Astrocyte (in vitro differentiated cells and primary cell): ENCODE data around the gene CDX2. TPM values are rescaled to one million over a fixed set of nuclear protein-coding genes. Genes with fewer than 3 reads are reported as not detected.

Experiments used
- DNase-seq: peaks from one replicate; pipeline ENCODE4 v3.0.0-alpha.2; 2010; ENCODE audit warnings: low read depth
- FAIRE-seq: peaks from 2 replicates; lab custom pipeline; 2011; peaks lifted over from hg19 to GRCh38; lab: Jason Lieb, UNC
- H2AFZ ChIP-seq: 2 replicates; pipeline ENCODE4 v1.6.0; 2012; ENCODE audit warnings: low read depth, low read length, inconsistent platforms
- H3K27ac ChIP-seq: 2 replicates; pipeline ENCODE4 v1.5.1; 2011; ENCODE audit warnings: low read depth, low read length, inconsistent platforms
- H3K27me3 ChIP-seq: 2 replicates; pipeline ENCODE4 v1.6.0; 2011; ENCODE audit warnings: low read length, inconsistent platforms; ENCODE audit not compliant: insufficient read depth
- H3K36me3 ChIP-seq: 2 replicates; pipeline ENCODE4 v1.5.1; 2011; ENCODE audit warnings: low read length, inconsistent platforms; ENCODE audit not compliant: insufficient read depth
- H3K4me1 ChIP-seq: 2 replicates; pipeline ENCODE4 v1.5.1; 2011; ENCODE audit warnings: low read length, inconsistent platforms; ENCODE audit not compliant: insufficient read depth
- H3K4me2 ChIP-seq: 2 replicates; pipeline ENCODE4 v1.6.0; 2012; ENCODE audit warnings: low read length, inconsistent platforms
- H3K4me3 ChIP-seq: 2 replicates; pipeline ENCODE4 v1.5.1; 2011; ENCODE audit warnings: low read depth, mild to moderate bottlenecking, low read length, inconsistent platforms; ENCODE audit not compliant: insufficient read depth
- H3K79me2 ChIP-seq: 2 replicates; pipeline ENCODE4 v1.6.0; 2012; ENCODE audit warnings: mild to moderate bottlenecking, low read length, inconsistent platforms; ENCODE audit not compliant: insufficient read depth
- H3K9ac ChIP-seq: 2 replicates; pipeline ENCODE4 v1.6.0; 2012; ENCODE audit warnings: mild to moderate bottlenecking, low read length, inconsistent platforms
- H3K9me3 ChIP-seq: 2 replicates; pipeline ENCODE4 v1.5.1; 2012; ENCODE audit warnings: low read depth, mild to moderate bottlenecking, low read length, inconsistent platforms; ENCODE audit not compliant: insufficient read depth
- H4K20me1 ChIP-seq: 2 replicates; pipeline ENCODE4 v1.6.0; 2012; ENCODE audit warnings: low read length, inconsistent platforms; ENCODE audit not compliant: insufficient read depth
- H3K27ac Mint-ChIP-seq: one replicate; pipeline ENCODE4 v1.8.0; 2021; ENCODE audit warnings: mild to moderate bottlenecking, mixed read lengths; ENCODE audit not compliant: unreplicated experiment
- H3K27me3 Mint-ChIP-seq: one replicate; pipeline ENCODE4 v1.8.0; 2021; ENCODE audit warnings: low read depth, mixed read lengths; ENCODE audit not compliant: unreplicated experiment
- H3K36me3 Mint-ChIP-seq: one replicate; pipeline ENCODE4 v1.8.0; 2021; ENCODE audit warnings: low read depth, mixed read lengths; ENCODE audit not compliant: unreplicated experiment
- H3K4me1 Mint-ChIP-seq: one replicate; pipeline ENCODE4 v1.8.0; 2021; ENCODE audit warnings: low read depth, mixed read lengths; ENCODE audit not compliant: unreplicated experiment
- H3K4me3 Mint-ChIP-seq: one replicate; pipeline ENCODE4 v1.8.0; 2021; ENCODE audit warnings: mild to moderate bottlenecking, moderate library complexity, mixed read lengths; ENCODE audit not compliant: unreplicated experiment
- H3K9me3 Mint-ChIP-seq: one replicate; pipeline ENCODE4 v1.8.0; 2021; ENCODE audit warnings: mild to moderate bottlenecking, mixed read lengths; ENCODE audit not compliant: unreplicated experiment
- CTCF ChIP-seq: IDR thresholded peaks from 2 replicates; pipeline ENCODE4 v1.5.1; 2011; ENCODE audit warnings: low read depth, mild to moderate bottlenecking, inconsistent platforms, low read length, moderate library complexity; ENCODE audit not compliant: insufficient read depth
- EZH2 ChIP-seq: IDR thresholded peaks from 2 replicates; pipeline ENCODE4 v1.6.1; 2012; ENCODE audit warnings: mild to moderate bottlenecking, low read length, inconsistent platforms; ENCODE audit not compliant: insufficient read depth
- total RNA-seq: library from RNA; stranded (reverse); gene quantifications from 2 replicates; pipeline ENCODE4 v1.2.1, GENCODE V29; 2021

The CDX2 gene
- total RNA-seq, 1 donor from 2014 or later = not detected

GRCh38 chr13:27921961-27922882 is 46.9 kb downstream of the CDX2 start:
- Histone ChIP-seq H3K4me2 (no peak overlapping the region), H3K36me3 (no peaks in the 10 kb centered on the region), H2AFZ (no peak overlapping the region), H3K9ac (no peak overlapping the region), H3K9me3 (no peaks in the 10 kb centered on the region), H3K4me1 (peaks cover 4% of the 10 kb centered on the region), H3K79me2 (no peaks in the 10 kb centered on the region), H4K20me1 (no peaks in the 10 kb centered on the region), H3K27me3 (peaks cover 93% of the 10 kb centered on the region), H3K4me3 (no peak overlapping the region), H3K27ac (no peak overlapping the region)
- no peak overlapping the region for H3K27ac Mint-ChIP-seq
- H3K27me3 Mint-ChIP-seq = peaks cover 82% of the 10 kb centered on the region
- no peak for FAIRE-seq
- no peaks in the 10 kb centered on the region for H3K4me1 Mint-ChIP-seq
- TF ChIP-seq CTCF (no peak), EZH2 (peak; percentile 4)
- H3K36me3 Mint-ChIP-seq = no peaks in the 10 kb centered on the region
- H3K4me3 Mint-ChIP-seq = no peak overlapping the region
- peaks cover 28% of the 10 kb centered on the region for H3K9me3 Mint-ChIP-seq
- DNase-seq = no peak

GRCh38 chr13:27921421-27921960 is 47.6 kb downstream of the CDX2 start:
- peak overlapping the region; percentile 67 for H3K4me2 ChIP-seq

More at GRCh38 chr13:27921421-27921960, 47.6 kb downstream of the CDX2 start:
- H3K4me1 Mint-ChIP-seq = no peaks in the 10 kb centered on the region
- H3K27ac Mint-ChIP-seq = no peak overlapping the region
- Histone ChIP-seq H3K27me3 (peaks cover 93% of the 10 kb centered on the region), H3K9ac (no peak overlapping the region), H3K4me3 (no peak overlapping the region), H3K79me2 (no peaks in the 10 kb centered on the region), H4K20me1 (no peaks in the 10 kb centered on the region), H3K9me3 (no peaks in the 10 kb centered on the region), H3K27ac (no peak overlapping the region), H2AFZ (no peak overlapping the region), H3K36me3 (no peaks in the 10 kb centered on the region), H3K4me1 (peaks cover 4% of the 10 kb centered on the region)
- H3K36me3 Mint-ChIP-seq = no peaks in the 10 kb centered on the region
- TF ChIP-seq EZH2 (peak; percentile 75), CTCF (no peak)
- peaks cover 22% of the 10 kb centered on the region for H3K9me3 Mint-ChIP-seq
- DNase-seq (no peak), FAIRE-seq (no peak)
- H3K27me3 Mint-ChIP-seq = peaks cover 82% of the 10 kb centered on the region
- H3K4me3 Mint-ChIP-seq = no peak overlapping the region
